ENCODE results near the gene CCDC80.

- TF ChIP-seq CTCF (IDR thresholded peaks at IDR 0.05) (no peak), POLR2A (IDR thresholded peaks at IDR 0.05) (no peak)
These were observed 72.3 kb downstream of the CCDC80 start for GRCh38 chr3:112568642-112569041.

Measured in lower leg skin (tissue), 3 donors.